ENCODE data around the gene GUCY1B1.
"Not testable (repeated sequence)": the region's sequence is repeated elsewhere in the genome, so short reads cannot be mapped to it uniquely, and the experiment has no call there.

GUCY1B1 gene

GRCh38 chr4:155797581-155797980 lies 38.8 kb downstream of the GUCY1B1 start:
- DNase-seq (ENCODE audit: low read depth in 2 of 2, low spot score in 1 of 2) = not testable (repeated sequence)

GRCh38 chr4:155799116-155799793 lies 40.4 kb downstream of the GUCY1B1 start:
- no peak for DNase-seq (ENCODE audit: low read depth in 2 of 2, low spot score in 1 of 2)

- DNase-seq (ENCODE audit: low read depth in 2 of 2, low spot score in 1 of 2) = no peak
Observed at GRCh38 chr4:155799794-155800123, 40.9 kb downstream of the GUCY1B1 start.

- no peak for DNase-seq (ENCODE audit: low read depth in 2 of 2, low spot score in 1 of 2)
Observed at GRCh38 chr4:155800685-155801343, 42.0 kb downstream of the GUCY1B1 start.

GRCh38 chr4:155802190-155802959 lies 43.6 kb downstream of the GUCY1B1 start:
- no peak for DNase-seq (ENCODE audit: low read depth in 2 of 2, low spot score in 1 of 2)

GRCh38 chr4:155805016-155805415 lies 46.2 kb downstream of the GUCY1B1 start:
- no peak for DNase-seq (ENCODE audit: low read depth in 2 of 2, low spot score in 1 of 2)

- DNase-seq (ENCODE audit: low read depth in 2 of 2, low spot score in 1 of 2) = no peak
Observed at GRCh38 chr4:155807021-155807420, 48.2 kb downstream of the GUCY1B1 start.

- no peak for DNase-seq (ENCODE audit: low read depth in 2 of 2, low spot score in 1 of 2)
Observed at GRCh38 chr4:155809835-155810234, 51.0 kb downstream of the GUCY1B1 start.

- DNase-seq (ENCODE audit: low read depth in 2 of 2, low spot score in 1 of 2) = no peak
Observed at GRCh38 chr4:155811083-155811482, 52.3 kb downstream of the GUCY1B1 start.

GRCh38 chr4:155818639-155819038 lies 59.8 kb downstream of the GUCY1B1 start:
- no peak for DNase-seq (ENCODE audit: low read depth in 2 of 2, low spot score in 1 of 2)

- no peak for DNase-seq (ENCODE audit: low read depth in 2 of 2, low spot score in 1 of 2)
Observed at GRCh38 chr4:155819066-155819465, 60.2 kb downstream of the GUCY1B1 start.

GRCh38 chr4:155820887-155821518 lies 62.2 kb downstream of the GUCY1B1 start:
- no peak for DNase-seq (ENCODE audit: low read depth in 2 of 2, low spot score in 1 of 2)

- no peak for DNase-seq (ENCODE audit: low read depth in 2 of 2, low spot score in 1 of 2)
Observed at GRCh38 chr4:155822572-155822971, 63.8 kb downstream of the GUCY1B1 start.

- no peak for DNase-seq (ENCODE audit: low read depth in 2 of 2, low spot score in 1 of 2)
Observed at GRCh38 chr4:155828628-155829027, 69.8 kb downstream of the GUCY1B1 start.

- DNase-seq (ENCODE audit: low read depth in 2 of 2, low spot score in 1 of 2) = no peak
Observed at GRCh38 chr4:155832664-155833063, 73.8 kb downstream of the GUCY1B1 start.

GRCh38 chr4:155837203-155837796 lies 78.5 kb downstream of the GUCY1B1 start:
- no peak for DNase-seq (ENCODE audit: low read depth in 2 of 2, low spot score in 1 of 2)

- DNase-seq (ENCODE audit: low read depth in 2 of 2, low spot score in 1 of 2) = no peak
Observed at GRCh38 chr4:155842080-155842479, 83.3 kb downstream of the GUCY1B1 start.

- no peak for DNase-seq (ENCODE audit: low read depth in 2 of 2, low spot score in 1 of 2)
Observed at GRCh38 chr4:155846929-155847328, 88.1 kb downstream of the GUCY1B1 start.

- DNase-seq (ENCODE audit: low read depth in 2 of 2, low spot score in 1 of 2) = no peak
Observed at GRCh38 chr4:155849042-155849441, 90.2 kb downstream of the GUCY1B1 start.

- no peak for DNase-seq (ENCODE audit: low read depth in 2 of 2, low spot score in 1 of 2)
Observed at GRCh38 chr4:155853189-155853588, 94.4 kb downstream of the GUCY1B1 start.

- no peak for DNase-seq (ENCODE audit: low read depth in 2 of 2, low spot score in 1 of 2)
Observed at GRCh38 chr4:155854582-155855226, 95.9 kb downstream of the GUCY1B1 start.

Data from stimulated activated CD8-positive, alpha-beta memory T cell treated with anti-CD3 and anti-CD28 coated beads, Interleukin-4, amount 100 ng/mL, for 1 hour (primary cell).